A549 treated with DMSO at 1 μM for 4 hours (cell line): ENCODE data around the gene H2BK1. TPM values are rescaled to one million over a fixed set of nuclear protein-coding genes. Genes with fewer than 3 reads are reported as not detected.

Experiments used
- total RNA-seq: library from RNA; stranded (reverse); fragments of 200-300 nt; extraction: Qiagen RNA extraction; gene quantifications from 5 replicates; pipeline ENCODE4 v1.2.3, GENCODE V29; 2022; ENCODE audit warnings: low read depth

H2BK1 gene
- not detected in 5 replicates for total RNA-seq

GRCh38 chr7:151210087-151210854 is at the start of gene H2BK1:
Gene H2BK1 (minus strand): TSS chr7:151210488. CDS start chr7:151210318, 170 bp downstream.

GRCh38 chr7:151248346-151249033 is 38.2 kb upstream of the H2BK1 start, which contains the start of gene SMARCD3:
Gene SMARCD3 (minus strand): TSS chr7:151248694. CDS start chr7:151248562, 132 bp downstream.

GRCh38 chr7:151232091-151232916 is 22.0 kb upstream of the H2BK1 start, which contains the start of gene CHPF2:
Gene CHPF2 (plus strand): TSS chr7:151232483. CDS start chr7:151234012, 1,529 bp downstream.

GRCh38 chr7:151226875-151227782 is 16.8 kb upstream of the H2BK1 start, which contains the start of gene ABCF2:
Gene ABCF2 (minus strand): TSS chr7:151227205. CDS start chr7:151226458, 747 bp downstream.

GRCh38 chr7:151186640-151187408 is 23.5 kb downstream of the H2BK1 start, which contains the start of gene ASB10:
Gene ASB10 (minus strand): TSS chr7:151187250. CDS start chr7:151187130, 120 bp downstream.

GRCh38 chr7:151167197-151167961 is 42.9 kb downstream of the H2BK1 start, which contains the start of gene GBX1:
Gene GBX1 (minus strand): TSS chr7:151167694. CDS start chr7:151167548, 146 bp downstream.

Other genes starting within 250 kb of the H2BK1 start
- gene KCNH2, start 232.2 kb downstream of the H2BK1 start, total RNA-seq: 0.35 to 0.51 TPM (median 0.44 TPM) in 5 replicates
- gene NOS3, start 219.5 kb downstream of the H2BK1 start, total RNA-seq: 0.17 to 0.49 TPM (median 0.26 TPM) in 5 replicates
- gene ATG9B, start 186.0 kb downstream of the H2BK1 start, total RNA-seq: 0.14 to 0.84 TPM (median 0.60 TPM) in 5 replicates
- gene ABCB8, start 182.0 kb downstream of the H2BK1 start, total RNA-seq: 37.6 to 53.7 TPM (median 49.4 TPM) in 5 replicates
- gene ASIC3, start 162.0 kb downstream of the H2BK1 start, total RNA-seq: 7.5 to 13.1 TPM (median 10.6 TPM) in 5 replicates
- 31.5 to 33.1 TPM (median 32.4 TPM) in 5 replicates for gene CDK5, start 152.6 kb downstream of the H2BK1 start, total RNA-seq
- 206 to 317 TPM (median 271 TPM) in 5 replicates for gene SLC4A2, start 150.9 kb downstream of the H2BK1 start, total RNA-seq
- gene FASTK, start 129.7 kb downstream of the H2BK1 start, total RNA-seq: 51.3 to 84.8 TPM (median 73.9 TPM) in 5 replicates
- gene TMUB1, start 127.0 kb downstream of the H2BK1 start, total RNA-seq: 34.7 to 58.3 TPM (median 48.2 TPM) in 5 replicates
- 62.0 to 72.4 TPM (median 67.1 TPM) in 5 replicates for gene AGAP3, start 124.0 kb downstream of the H2BK1 start, total RNA-seq
- 0.18 TPM in 1 of 5 replicates, not detected in the others for gene GBX1, start 42.8 kb downstream of the H2BK1 start, total RNA-seq
- not detected in 5 replicates for gene ASB10, start 23.2 kb downstream of the H2BK1 start, total RNA-seq
- gene ABCF2, start 16.7 kb upstream of the H2BK1 start, total RNA-seq: 65.3 to 71.7 TPM (median 70.5 TPM) in 5 replicates
- 43.2 to 52.5 TPM (median 47.1 TPM) in 5 replicates for gene CHPF2, start 22.0 kb upstream of the H2BK1 start, total RNA-seq
- gene SMARCD3, start 38.2 kb upstream of the H2BK1 start, total RNA-seq: 7.9 to 12.4 TPM (median 10.5 TPM) in 5 replicates
- gene NUB1, start 131.3 kb upstream of the H2BK1 start, total RNA-seq: 36.4 to 41.6 TPM (median 39.4 TPM) in 5 replicates
- gene WDR86, start 199.6 kb upstream of the H2BK1 start, total RNA-seq: 0.07 to 0.20 TPM (median 0.13 TPM) in 4 of 5 replicates, not detected in the other
- gene CRYGN, start 229.7 kb upstream of the H2BK1 start, total RNA-seq: not detected in 5 replicates